PFSK-1 (cell line): ENCODE results near the gene UBTD2.

Source experiments
- POLR2AphosphoS5 ChIP-seq: IDR thresholded peaks from 2 replicates; pipeline ENCODE4 v1.6.1; 2012; ENCODE audit warnings: low read depth, mild to moderate bottlenecking, control low read depth, low read length, moderate library complexity
- SIN3A ChIP-seq: IDR thresholded peaks from 2 replicates; pipeline ENCODE4 v1.6.1; 2012; ENCODE audit warnings: mild to moderate bottlenecking, low read length, moderate library complexity, borderline replicate concordance; ENCODE audit not compliant: insufficient read depth

DNA sequence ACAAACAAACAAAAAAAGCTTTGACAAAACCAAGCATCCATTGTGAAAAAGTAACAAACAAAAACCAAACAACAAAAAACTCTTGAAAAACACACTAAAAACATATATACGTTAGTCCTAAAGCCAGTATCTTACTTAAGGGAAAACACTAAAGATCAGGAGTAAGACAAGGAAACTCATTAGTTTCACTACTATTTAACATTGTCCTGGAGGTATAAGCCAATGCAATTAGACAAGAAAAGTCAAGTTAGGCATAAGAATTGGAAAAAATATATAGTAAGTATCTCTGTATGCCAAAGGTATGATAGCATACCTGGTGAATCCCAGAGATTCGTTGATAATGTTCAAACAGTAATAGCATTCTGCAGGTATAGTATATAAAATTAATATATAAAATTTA is 21.8 kb upstream of the UBTD2 start:
- TF ChIP-seq SIN3A (no peak), POLR2AphosphoS5 (no peak)
